ENCODE measurements around the gene CAP2.

DNA sequence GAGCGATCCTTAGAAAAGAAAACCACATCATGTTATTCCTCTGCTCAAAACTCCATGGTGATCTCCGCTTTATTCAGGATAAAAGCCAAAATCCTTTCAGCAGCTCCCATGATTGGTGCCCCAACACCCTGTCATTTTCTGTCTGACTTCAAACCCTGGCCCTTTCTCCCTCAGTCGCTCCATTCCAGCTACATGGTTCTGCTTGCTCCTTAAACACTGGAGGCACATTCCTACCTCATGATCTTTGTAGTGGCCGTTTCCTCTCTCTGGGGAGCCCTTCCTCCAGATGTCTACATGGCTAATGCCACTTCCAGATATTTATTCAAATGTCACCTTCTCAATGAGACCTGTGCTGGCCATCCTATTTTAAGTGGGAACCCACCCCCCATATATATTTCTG, 100.8 kb downstream of the CAP2 start:
- TF ChIP-seq EP300 (IDR thresholded peaks at IDR 0.05; ENCODE audit: borderline replicate concordance) (no peak), YY1 (IDR thresholded peaks at IDR 0.05; ENCODE audit: low read depth) (no peak), EGR1 (IDR thresholded peaks at IDR 0.05) (no peak), TEAD4 (IDR thresholded peaks at IDR 0.05) (no peak), CREB1 (IDR thresholded peaks at IDR 0.05; ENCODE audit: low read depth) (no peak), TAF1 (IDR thresholded peaks at IDR 0.05; ENCODE audit: low read depth) (no peak), CEBPB (IDR thresholded peaks at IDR 0.05) (no peak), RAD21 (IDR thresholded peaks at IDR 0.05; ENCODE audit: low read depth) (no peak), TCF12 (IDR thresholded peaks at IDR 0.05; ENCODE audit: low read depth) (no peak), NFIC (IDR thresholded peaks at IDR 0.05) (no peak), FOXM1 (IDR thresholded peaks at IDR 0.05; ENCODE audit: borderline replicate concordance, low read depth) (no peak)
- TF ChIP-seq, protein P1, sequence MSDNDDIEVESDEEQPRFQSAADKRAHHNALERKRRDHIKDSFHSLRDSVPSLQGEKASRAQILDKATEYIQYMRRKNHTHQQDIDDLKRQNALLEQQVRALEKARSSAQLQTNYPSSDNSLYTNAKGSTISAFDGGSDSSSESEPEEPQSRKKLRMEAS (IDR thresholded peaks at IDR 0.05) = no peak
- TF ChIP-seq, protein P2, sequence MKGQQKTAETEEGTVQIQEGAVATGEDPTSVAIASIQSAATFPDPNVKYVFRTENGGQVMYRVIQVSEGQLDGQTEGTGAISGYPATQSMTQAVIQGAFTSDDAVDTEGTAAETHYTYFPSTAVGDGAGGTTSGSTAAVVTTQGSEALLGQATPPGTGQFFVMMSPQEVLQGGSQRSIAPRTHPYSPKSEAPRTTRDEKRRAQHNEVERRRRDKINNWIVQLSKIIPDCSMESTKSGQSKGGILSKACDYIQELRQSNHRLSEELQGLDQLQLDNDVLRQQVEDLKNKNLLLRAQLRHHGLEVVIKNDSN (IDR thresholded peaks at IDR 0.05) = no peak
- TF ChIP-seq, protein P3, sequence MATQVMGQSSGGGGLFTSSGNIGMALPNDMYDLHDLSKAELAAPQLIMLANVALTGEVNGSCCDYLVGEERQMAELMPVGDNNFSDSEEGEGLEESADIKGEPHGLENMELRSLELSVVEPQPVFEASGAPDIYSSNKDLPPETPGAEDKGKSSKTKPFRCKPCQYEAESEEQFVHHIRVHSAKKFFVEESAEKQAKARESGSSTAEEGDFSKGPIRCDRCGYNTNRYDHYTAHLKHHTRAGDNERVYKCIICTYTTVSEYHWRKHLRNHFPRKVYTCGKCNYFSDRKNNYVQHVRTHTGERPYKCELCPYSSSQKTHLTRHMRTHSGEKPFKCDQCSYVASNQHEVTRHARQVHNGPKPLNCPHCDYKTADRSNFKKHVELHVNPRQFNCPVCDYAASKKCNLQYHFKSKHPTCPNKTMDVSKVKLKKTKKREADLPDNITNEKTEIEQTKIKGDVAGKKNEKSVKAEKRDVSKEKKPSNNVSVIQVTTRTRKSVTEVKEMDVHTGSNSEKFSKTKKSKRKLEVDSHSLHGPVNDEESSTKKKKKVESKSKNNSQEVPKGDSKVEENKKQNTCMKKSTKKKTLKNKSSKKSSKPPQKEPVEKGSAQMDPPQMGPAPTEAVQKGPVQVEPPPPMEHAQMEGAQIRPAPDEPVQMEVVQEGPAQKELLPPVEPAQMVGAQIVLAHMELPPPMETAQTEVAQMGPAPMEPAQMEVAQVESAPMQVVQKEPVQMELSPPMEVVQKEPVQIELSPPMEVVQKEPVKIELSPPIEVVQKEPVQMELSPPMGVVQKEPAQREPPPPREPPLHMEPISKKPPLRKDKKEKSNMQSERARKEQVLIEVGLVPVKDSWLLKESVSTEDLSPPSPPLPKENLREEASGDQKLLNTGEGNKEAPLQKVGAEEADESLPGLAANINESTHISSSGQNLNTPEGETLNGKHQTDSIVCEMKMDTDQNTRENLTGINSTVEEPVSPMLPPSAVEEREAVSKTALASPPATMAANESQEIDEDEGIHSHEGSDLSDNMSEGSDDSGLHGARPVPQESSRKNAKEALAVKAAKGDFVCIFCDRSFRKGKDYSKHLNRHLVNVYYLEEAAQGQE (IDR thresholded peaks at IDR 0.05; ENCODE audit: low read depth) = no peak
